NCI-H146 (cell line): ENCODE measurements around the gene FAM236B.
"Not testable (repeated sequence)": the region's sequence is repeated elsewhere in the genome, so short reads cannot be mapped to it uniquely, and the experiment has no call there.

Source experiments
- DNase-seq: peaks from one replicate; lab custom pipeline; 2025; lab: John Stamatoyannopoulos, UW

Gene FAM236B

GRCh38 chrX:72782560-72782959 is at the start of gene FAM236B:
Gene FAM236B (minus strand): TSS chrX:72782660. CDS start chrX:72782560, 100 bp downstream.
- DNase-seq: not testable (repeated sequence)

GRCh38 chrX:72830701-72831100 is 48.2 kb upstream of the FAM236B start:
- not testable (repeated sequence) for DNase-seq

- not testable (repeated sequence) for DNase-seq
Measured at GRCh38 chrX:72808110-72808509, 25.6 kb upstream of the FAM236B start, which contains the start of gene FAM236D. Gene FAM236D (minus strand): TSS chrX:72808210. CDS start chrX:72808110, 100 bp downstream.

GRCh38 chrX:72790390-72790789 is 7.9 kb upstream of the FAM236B start:
- not testable (repeated sequence) for DNase-seq

- DNase-seq: not testable (repeated sequence)
Measured at GRCh38 chrX:72788142-72788541, 5.7 kb upstream of the FAM236B start.

- not testable (repeated sequence) for DNase-seq
Measured at GRCh38 chrX:72783964-72784363, 1.5 kb upstream of the FAM236B start.

- DNase-seq: not testable (repeated sequence)
Measured at GRCh38 chrX:72783365-72783936, 991 bp upstream of the FAM236B start.

GRCh38 chrX:72778146-72778545 is 4.3 kb downstream of the FAM236B start:
- not testable (repeated sequence) for DNase-seq

- not testable (repeated sequence) for DNase-seq
Measured at GRCh38 chrX:72777467-72777790, 5.0 kb downstream of the FAM236B start.

GRCh38 chrX:72776653-72777466 is 5.6 kb downstream of the FAM236B start, which contains the start of gene DMRTC1B:
Gene DMRTC1B (plus strand): TSS chrX:72776890. CDS start chrX:72845136, 68,246 bp downstream.
- DNase-seq: not testable (repeated sequence)

GRCh38 chrX:72760454-72760853 is 22.0 kb downstream of the FAM236B start:
- DNase-seq: not testable (repeated sequence)

GRCh38 chrX:72748545-72748944 is 33.9 kb downstream of the FAM236B start:
- DNase-seq: not testable (repeated sequence)

- not testable (repeated sequence) for DNase-seq
Measured at GRCh38 chrX:72745546-72745945, 36.9 kb downstream of the FAM236B start.

- no peak for DNase-seq
Measured at GRCh38 chrX:72735561-72735960, 46.9 kb downstream of the FAM236B start.

GRCh38 chrX:72733636-72734035 is 48.8 kb downstream of the FAM236B start:
- DNase-seq: not testable (repeated sequence)
